HCT116 (cell line): ENCODE data around the gene TPK1. TPM values are rescaled to one million over a fixed set of nuclear protein-coding genes. Genes with fewer than 3 reads are reported as not detected.

ENCODE experiments used
- ATAC-seq: fragments of 200-7000 bp; cut with Tn5 transposase; 2 replicates; pipeline ENCODE4 v1.9.1; 2020; ENCODE audit warnings: mild to moderate bottlenecking, moderate library complexity
- BruUV-seq: library from RNA; stranded (reverse); fragments of 400-500 nt; replicated peaks from 2 replicates; lab custom pipeline; 2021; lab: Mats Ljungman, UMichigan
- CTCF ChIA-PET: fragments of 300-600 bp; sonication (Branson Sonifier 250); formaldehyde crosslinking; loops from one replicate; lab custom pipeline; 2021; ENCODE audit warnings: antibody characterized with exemption; lab: Charles Lee
- POLR2A ChIA-PET: fragments of 300-600, 350-600 bp; sonication (Branson Sonifier 250); formaldehyde crosslinking; loops from one replicate; lab custom pipeline; 2021; ENCODE audit warnings: antibody characterized with exemption; lab: Charles Lee
- RAD21 ChIA-PET, 2 experiments: fragments of 300-600 bp; sonication (Branson Sonifier 250); formaldehyde crosslinking; loops; one replicate each; lab custom pipeline; 2023; ENCODE audit warnings: low total read pairs in 2 of 2; ENCODE audit not compliant: uncharacterized antibody in 2 of 2, unreplicated experiment in 2 of 2, low non-redundant PET in 1 of 2; lab: Charles Lee
- DNase-seq: peaks from one replicate; pipeline ENCODE4 v3.0.0-alpha.2; 2010; ENCODE audit warnings: low read depth, low spot score
- H2AFZ ChIP-seq: fragments of 200-600 bp; shearing (Covaris generic), sonication (generic); 2 replicates; pipeline ENCODE4 v1.6.1; 2017; ENCODE audit warnings: low read depth, mixed run types, mixed read lengths, antibody characterized with exemption, low read length; ENCODE audit not compliant: poor library complexity, severe bottlenecking
- H3K27ac ChIP-seq: 2 replicates; pipeline ENCODE4 v1.5.1; 2012; ENCODE audit warnings: low read depth, low read length
- H3K27me3 ChIP-seq: fragments of 200-600 bp; sonication (generic); 2 replicates; pipeline ENCODE4 v1.6.1; 2016; ENCODE audit warnings: mixed run types, low read length, mixed read lengths; ENCODE audit not compliant: insufficient read depth
- H3K36me3 ChIP-seq, 2 experiments: fragments of 200-500 bp in 1 of 2; fragments of 200-600 bp in 1 of 2; sonication (Bioruptor generic) in 1 of 2; sonication (generic) in 1 of 2; 2 replicates each; pipeline versions ENCODE4 v1.5.1 to v1.6.1; 2014 to 2016; ENCODE audit warnings: low read length in 2 of 2, inconsistent platforms in 1 of 2, mixed read lengths in 1 of 2, mixed run types in 1 of 2; ENCODE audit not compliant: insufficient read depth in 2 of 2, control insufficient read depth in 1 of 2
- H3K4me1 ChIP-seq, 2 experiments: fragments of 200-600 bp in 1 of 2; sonication (generic) in 1 of 2; 2 replicates each; pipeline versions ENCODE4 v1.5.1 to v1.6.1; 2012 to 2017; ENCODE audit warnings: low read length in 2 of 2, inconsistent platforms in 1 of 2, mild to moderate bottlenecking in 1 of 2, mixed read lengths in 1 of 2, mixed run types in 1 of 2, moderate library complexity in 1 of 2; ENCODE audit not compliant: insufficient read depth in 2 of 2, control insufficient read depth in 1 of 2
- H3K4me2 ChIP-seq: fragments of 200-600 bp; sonication (generic); 2 replicates; pipeline ENCODE4 v1.6.1; 2017; ENCODE audit warnings: mixed run types, low read length, mixed read lengths
- H3K4me3 ChIP-seq, 2 experiments: fragments of 200-600 bp in 1 of 2; sonication (generic) in 1 of 2; replicated peaks in 1 of 2; 2 replicates each; pipeline ENCODE4 v1.5.1; 2011 to 2016; ENCODE audit warnings: low read length in 2 of 2, control low read depth in 1 of 2, low read depth in 1 of 2, mild to moderate bottlenecking in 1 of 2, mixed read lengths in 1 of 2, mixed run types in 1 of 2
- H3K79me2 ChIP-seq: fragments of 200-600 bp; sonication (generic); 2 replicates; pipeline ENCODE4 v1.6.1; 2017; ENCODE audit warnings: mild to moderate bottlenecking, mixed run types, low read length, moderate library complexity, mixed read lengths; ENCODE audit not compliant: insufficient read depth
- H3K9ac ChIP-seq: fragments of 200-600 bp; sonication (generic); 2 replicates; pipeline ENCODE4 v1.6.1; 2016; ENCODE audit warnings: low read length, mixed read lengths
- H3K9me2 ChIP-seq: fragments of 200-600 bp; sonication (generic), shearing (Covaris generic); 2 replicates; pipeline ENCODE4 v1.6.1; 2017; ENCODE audit warnings: mixed run types, mild to moderate bottlenecking, moderate library complexity; ENCODE audit not compliant: insufficient read depth
- H3K9me3 ChIP-seq, 2 experiments: fragments of 200-500 bp in 1 of 2; fragments of 200-600 bp in 1 of 2; sonication (Bioruptor generic) in 1 of 2; sonication (generic) in 1 of 2; 2 replicates each; pipeline ENCODE4 v1.6.1; 2014 to 2017; ENCODE audit warnings: low read length in 2 of 2, mixed read lengths in 2 of 2, inconsistent platforms in 1 of 2, low read depth in 1 of 2, mild to moderate bottlenecking in 1 of 2, mixed run types in 1 of 2, moderate library complexity in 1 of 2; ENCODE audit not compliant: control insufficient read depth in 1 of 2, insufficient read depth in 1 of 2
- H4K20me1 ChIP-seq: fragments of 200-600 bp; sonication (generic), shearing (Covaris generic); 2 replicates; pipeline ENCODE4 v1.6.1; 2017; ENCODE audit warnings: mixed run types, mild to moderate bottlenecking, moderate library complexity; ENCODE audit not compliant: insufficient read depth
- CBX3 ChIP-seq: IDR thresholded peaks from 2 replicates; pipeline ENCODE4 v1.6.1; 2012; ENCODE audit warnings: low read depth
- CEBPB ChIP-seq: IDR thresholded peaks from 2 replicates; pipeline ENCODE4 v1.6.1; 2012; ENCODE audit warnings: low read depth
- ELF1 ChIP-seq: IDR thresholded peaks from 2 replicates; pipeline ENCODE4 v1.6.1; 2012; ENCODE audit warnings: low read depth, borderline replicate concordance
- EZH2 ChIP-seq: fragments of 200-600 bp; sonication (generic); IDR thresholded peaks from 2 replicates; pipeline ENCODE4 v1.6.1; 2017; ENCODE audit warnings: antibody characterized with exemption, mixed run types
- EZH2phosphoT487 ChIP-seq: fragments of 200-600 bp; IDR thresholded peaks from 2 replicates; pipeline ENCODE4 v1.6.1; 2018; ENCODE audit warnings: antibody characterized with exemption, borderline replicate concordance
- FOSL1 ChIP-seq: IDR thresholded peaks from 2 replicates; pipeline ENCODE4 v1.6.1; 2012; ENCODE audit warnings: low read depth
- MAX ChIP-seq: IDR thresholded peaks from 2 replicates; pipeline ENCODE4 v1.6.1; 2012
- POLR2A ChIP-seq: IDR thresholded peaks from 2 replicates; pipeline ENCODE4 v1.7.0; 2011; ENCODE audit warnings: borderline replicate concordance; ENCODE audit not compliant: insufficient read depth, insufficient read length; ENCODE audit errors: extremely low read depth
- POLR2AphosphoS5 ChIP-seq: IDR thresholded peaks from 2 replicates; pipeline ENCODE4 v1.6.1; 2011; ENCODE audit warnings: mild to moderate bottlenecking, low read depth, low read length, moderate library complexity
- RAD21 ChIP-seq: IDR thresholded peaks from 2 replicates; pipeline ENCODE4 v1.6.1; 2012; ENCODE audit warnings: low read depth, mild to moderate bottlenecking
- SIN3A ChIP-seq: IDR thresholded peaks from 2 replicates; pipeline ENCODE4 v1.6.1; 2012; ENCODE audit warnings: low read depth
- SRF ChIP-seq: IDR thresholded peaks from 2 replicates; pipeline ENCODE4 v1.6.1; 2012; ENCODE audit warnings: low read depth
- TCF7L2 ChIP-seq: IDR thresholded peaks from 2 replicates; pipeline ENCODE4 v1.7.0; 2011; ENCODE audit warnings: borderline replicate concordance, inconsistent platforms; ENCODE audit not compliant: insufficient read depth, insufficient read length; ENCODE audit errors: extremely low read depth
- YY1 ChIP-seq: IDR thresholded peaks from 2 replicates; pipeline ENCODE4 v1.6.1; 2011; ENCODE audit warnings: low read length, low read depth, moderate library complexity, mild to moderate bottlenecking; ENCODE audit not compliant: insufficient replicate concordance; ENCODE audit errors: extremely low read depth
- ZFX ChIP-seq: fragments of 450-650 bp; IDR thresholded peaks from 2 replicates; pipeline ENCODE4 v1.6.1; 2017
- intact Hi-C: fragments of 100-400 bp; cut with micrococcal nuclease; formaldehyde crosslinking; loops from 2 replicates; pipeline ENCODE4 v1.10.0; 2022
- total RNA-seq: library from RNA; stranded (reverse); gene quantifications from one replicate; pipeline ENCODE4 v1.2.1, GENCODE V29; 2021; ENCODE audit not compliant: unreplicated experiment
- TF ChIP-seq, protein P1 (sequence below): IDR thresholded peaks from 2 replicates; pipeline ENCODE4 v1.6.1; 2011; ENCODE audit warnings: mild to moderate bottlenecking, low read length, moderate library complexity; ENCODE audit not compliant: insufficient replicate concordance; ENCODE audit errors: extremely low read depth
- TF ChIP-seq, protein P2 (sequence below): IDR thresholded peaks from 2 replicates; pipeline ENCODE4 v1.6.1; 2012; ENCODE audit warnings: low read depth

The TPK1 gene
- total RNA-seq, 1 experiment from 2014 or later = 5.4 TPM

DNA sequence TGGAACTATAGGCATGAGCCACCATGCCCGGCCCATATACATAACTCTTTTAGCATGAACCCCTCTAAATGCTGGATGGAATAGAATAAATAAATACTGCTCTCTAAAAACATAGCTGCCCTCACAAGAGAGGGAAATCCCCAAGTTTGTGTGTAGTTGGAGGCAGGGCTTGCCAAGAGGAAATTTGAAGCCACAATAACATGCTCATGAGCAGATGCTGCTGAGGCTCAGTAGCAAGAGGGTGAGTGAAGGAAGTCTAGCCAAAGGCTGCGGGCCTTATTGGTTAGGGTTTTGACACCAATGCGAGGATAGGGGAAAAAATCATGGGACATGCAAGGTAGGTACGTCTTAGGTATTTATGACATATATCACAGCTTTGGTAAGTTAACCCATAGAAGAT lies 17.3 kb downstream of the TPK1 start:
- no peak overlapping the region for H3K4me2 ChIP-seq
- no peak overlapping the region for H2AFZ ChIP-seq
- no peaks in the 10 kb centered on the region for H3K9me3 ChIP-seq
- ChIA-PET CTCF (no interaction called here), RAD21 (no interaction called here), POLR2A (no interaction called here)
- no peaks in the 10 kb centered on the region for H3K27me3 ChIP-seq
- H3K9me2 ChIP-seq = no peaks in the 10 kb centered on the region
- intact Hi-C loops = no loop called here
- DNase-seq (no peak), ATAC-seq (no peak)
- BruUV-seq = no TSS peak
- no peak overlapping the region for H3K27ac ChIP-seq
- TF ChIP-seq POLR2AphosphoS5 = no peak
- TF ChIP-seq, protein P1, sequence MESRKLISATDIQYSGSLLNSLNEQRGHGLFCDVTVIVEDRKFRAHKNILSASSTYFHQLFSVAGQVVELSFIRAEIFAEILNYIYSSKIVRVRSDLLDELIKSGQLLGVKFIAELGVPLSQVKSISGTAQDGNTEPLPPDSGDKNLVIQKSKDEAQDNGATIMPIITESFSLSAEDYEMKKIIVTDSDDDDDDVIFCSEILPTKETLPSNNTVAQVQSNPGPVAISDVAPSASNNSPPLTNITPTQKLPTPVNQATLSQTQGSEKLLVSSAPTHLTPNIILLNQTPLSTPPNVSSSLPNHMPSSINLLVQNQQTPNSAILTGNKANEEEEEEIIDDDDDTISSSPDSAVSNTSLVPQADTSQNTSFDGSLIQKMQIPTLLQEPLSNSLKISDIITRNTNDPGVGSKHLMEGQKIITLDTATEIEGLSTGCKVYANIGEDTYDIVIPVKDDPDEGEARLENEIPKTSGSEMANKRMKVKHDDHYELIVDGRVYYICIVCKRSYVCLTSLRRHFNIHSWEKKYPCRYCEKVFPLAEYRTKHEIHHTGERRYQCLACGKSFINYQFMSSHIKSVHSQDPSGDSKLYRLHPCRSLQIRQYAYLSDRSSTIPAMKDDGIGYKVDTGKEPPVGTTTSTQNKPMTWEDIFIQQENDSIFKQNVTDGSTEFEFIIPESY = no peak
- TF ChIP-seq EZH2 = no peak
- TF ChIP-seq MAX = no peak
- no peak overlapping the region for H3K9ac ChIP-seq
- no peaks in the 10 kb centered on the region for H3K79me2 ChIP-seq
- H3K4me3 ChIP-seq = no peak overlapping the region
- H3K4me1 ChIP-seq = peaks cover 2 to 10% of the 10 kb centered on the region in 2 experiments; a peak in 2 of 4 replicates
- H3K36me3 ChIP-seq = no peaks in the 10 kb centered on the region
- H4K20me1 ChIP-seq = no peaks in the 10 kb centered on the region

DNA sequence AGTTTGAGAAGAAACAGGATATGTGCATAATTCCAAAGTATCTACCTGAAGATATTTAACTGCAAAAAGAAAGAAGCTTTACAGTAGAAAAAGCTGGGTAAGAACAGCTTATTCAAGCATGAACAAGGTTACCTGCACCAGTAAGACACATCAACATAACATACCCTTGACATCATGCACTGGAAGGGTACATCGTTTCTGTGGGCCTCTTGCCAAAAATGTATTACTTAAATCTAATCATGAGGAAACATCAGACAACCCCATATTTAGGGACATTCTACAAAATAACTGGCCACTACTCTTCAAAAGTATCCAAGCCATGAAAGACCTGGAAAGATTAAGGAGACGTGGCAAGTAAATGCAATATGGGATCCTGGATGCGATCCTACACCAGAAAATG lies 18.9 kb downstream of the TPK1 start:
- ChIA-PET CTCF (no interaction called here), POLR2A (no interaction called here), RAD21 (no interaction called here)
- H3K27me3 ChIP-seq = no peaks in the 10 kb centered on the region
- BruUV-seq = no TSS peak
- no peak overlapping the region for H3K27ac ChIP-seq
- H3K4me1 ChIP-seq = peaks cover 2 to 6% of the 10 kb centered on the region in 2 experiments; a peak in 2 of 4 replicates
- H3K9me2 ChIP-seq = no peaks in the 10 kb centered on the region
- H3K36me3 ChIP-seq = no peaks in the 10 kb centered on the region
- no peaks in the 10 kb centered on the region for H4K20me1 ChIP-seq
- H3K9me3 ChIP-seq = no peaks in the 10 kb centered on the region
- no peak overlapping the region for H3K4me2 ChIP-seq
- ATAC-seq (no peak), DNase-seq (no peak)
- H3K4me3 ChIP-seq = no peak overlapping the region
- TF ChIP-seq ELF1 (no peak), SIN3A (no peak), EZH2phosphoT487 (no peak), RAD21 (no peak), ZFX (no peak), YY1 (no peak), TCF7L2 (no peak), CEBPB (no peak), EZH2 (no peak), SRF (no peak), POLR2A (no peak), CBX3 (no peak), FOSL1 (no peak)
- TF ChIP-seq, protein P2, sequence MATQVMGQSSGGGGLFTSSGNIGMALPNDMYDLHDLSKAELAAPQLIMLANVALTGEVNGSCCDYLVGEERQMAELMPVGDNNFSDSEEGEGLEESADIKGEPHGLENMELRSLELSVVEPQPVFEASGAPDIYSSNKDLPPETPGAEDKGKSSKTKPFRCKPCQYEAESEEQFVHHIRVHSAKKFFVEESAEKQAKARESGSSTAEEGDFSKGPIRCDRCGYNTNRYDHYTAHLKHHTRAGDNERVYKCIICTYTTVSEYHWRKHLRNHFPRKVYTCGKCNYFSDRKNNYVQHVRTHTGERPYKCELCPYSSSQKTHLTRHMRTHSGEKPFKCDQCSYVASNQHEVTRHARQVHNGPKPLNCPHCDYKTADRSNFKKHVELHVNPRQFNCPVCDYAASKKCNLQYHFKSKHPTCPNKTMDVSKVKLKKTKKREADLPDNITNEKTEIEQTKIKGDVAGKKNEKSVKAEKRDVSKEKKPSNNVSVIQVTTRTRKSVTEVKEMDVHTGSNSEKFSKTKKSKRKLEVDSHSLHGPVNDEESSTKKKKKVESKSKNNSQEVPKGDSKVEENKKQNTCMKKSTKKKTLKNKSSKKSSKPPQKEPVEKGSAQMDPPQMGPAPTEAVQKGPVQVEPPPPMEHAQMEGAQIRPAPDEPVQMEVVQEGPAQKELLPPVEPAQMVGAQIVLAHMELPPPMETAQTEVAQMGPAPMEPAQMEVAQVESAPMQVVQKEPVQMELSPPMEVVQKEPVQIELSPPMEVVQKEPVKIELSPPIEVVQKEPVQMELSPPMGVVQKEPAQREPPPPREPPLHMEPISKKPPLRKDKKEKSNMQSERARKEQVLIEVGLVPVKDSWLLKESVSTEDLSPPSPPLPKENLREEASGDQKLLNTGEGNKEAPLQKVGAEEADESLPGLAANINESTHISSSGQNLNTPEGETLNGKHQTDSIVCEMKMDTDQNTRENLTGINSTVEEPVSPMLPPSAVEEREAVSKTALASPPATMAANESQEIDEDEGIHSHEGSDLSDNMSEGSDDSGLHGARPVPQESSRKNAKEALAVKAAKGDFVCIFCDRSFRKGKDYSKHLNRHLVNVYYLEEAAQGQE = no peak
- no peak overlapping the region for H3K9ac ChIP-seq
- H3K79me2 ChIP-seq = no peaks in the 10 kb centered on the region
- no peak overlapping the region for H2AFZ ChIP-seq
- intact Hi-C loops = no loop called here
